PC-3 (cell line): ENCODE measurements around the gene CYP4F3. TPM values are rescaled to one million over a fixed set of nuclear protein-coding genes. Genes with fewer than 3 reads are reported as not detected.

Experiments
- ATAC-seq: fragments of 200-7000 bp; cut with Tn5 transposase; 2 replicates; pipeline ENCODE4 v1.9.1; 2020; ENCODE audit warnings: mild to moderate bottlenecking, moderate library complexity
- BruUV-seq: library from RNA; stranded (reverse); fragments of 400-500 nt; replicated peaks from 2 replicates; lab custom pipeline; 2021; lab: Mats Ljungman, UMichigan
- CTCF ChIA-PET: fragments of 300-600 bp; sonication (Branson Sonifier 250); formaldehyde crosslinking; loops from one replicate; lab custom pipeline; 2022; ENCODE audit warnings: antibody characterized with exemption; lab: Charles Lee
- POLR2A ChIA-PET: fragments of 300-600 bp; sonication (Branson Sonifier 250); formaldehyde crosslinking; loops from one replicate; lab custom pipeline; 2022; ENCODE audit warnings: antibody characterized with exemption; ENCODE audit not compliant: unreplicated experiment; lab: Charles Lee
- DNase-seq: peaks from one replicate; pipeline ENCODE4 v3.0.0-alpha.2; 2015
- H2AFZ ChIP-seq: fragments of 300-600 bp; sonication (generic); 2 replicates; pipeline ENCODE4 v1.6.0; 2016; ENCODE audit warnings: antibody characterized with exemption, low read length
- H3F3A ChIP-seq: fragments of 300-600 bp; sonication (generic); one replicate; pipeline ENCODE4 v1.6.0; 2017; ENCODE audit warnings: antibody characterized with exemption, low read length, control low read depth, mild to moderate bottlenecking; ENCODE audit not compliant: unreplicated experiment
- H3K27ac ChIP-seq: fragments of 300-600 bp; sonication (generic); 2 replicates; pipeline ENCODE4 v1.5.1; 2016; ENCODE audit warnings: mild to moderate bottlenecking, low read length
- H3K27me3 ChIP-seq: fragments of 300-600 bp; sonication (generic); 2 replicates; pipeline ENCODE4 v1.6.1; 2016; ENCODE audit warnings: low read length, mixed read lengths
- H3K36me3 ChIP-seq: fragments of 300-600 bp; sonication (generic); 2 replicates; pipeline ENCODE4 v1.6.1; 2016; ENCODE audit warnings: low read depth, mixed run types, low read length, mixed read lengths
- H3K4me1 ChIP-seq: fragments of 300-600 bp; sonication (generic); 2 replicates; pipeline ENCODE4 v1.5.1; 2016; ENCODE audit warnings: low read length; ENCODE audit not compliant: insufficient read depth
- H3K4me2 ChIP-seq: fragments of 300-600 bp; sonication (generic); 2 replicates; pipeline ENCODE4 v1.6.0; 2016; ENCODE audit warnings: low read length
- H3K4me3 ChIP-seq: fragments of 300-600 bp; sonication (generic); 2 replicates; pipeline ENCODE4 v1.5.1; 2016; ENCODE audit warnings: mild to moderate bottlenecking, low read length, mixed read lengths
- H3K79me2 ChIP-seq: fragments of 300-600 bp; sonication (generic); 2 replicates; pipeline ENCODE4 v1.6.1; 2017; ENCODE audit warnings: low read length, mixed read lengths
- H3K9ac ChIP-seq: fragments of 300-600 bp; sonication (generic); 2 replicates; pipeline ENCODE4 v1.6.0; 2016; ENCODE audit warnings: mild to moderate bottlenecking, low read length
- H3K9me2 ChIP-seq: fragments of 300-600 bp; sonication (generic); replicated peaks from 2 replicates; pipeline ENCODE4 v1.6.1; 2016; ENCODE audit warnings: mixed run types, low read length, mixed read lengths
- H3K9me3 ChIP-seq: fragments of 300-600 bp; sonication (generic); 2 replicates; pipeline ENCODE4 v1.6.1; 2016; ENCODE audit warnings: low read length, mixed read lengths
- H4K20me1 ChIP-seq: fragments of 300-600 bp; sonication (generic); 2 replicates; pipeline ENCODE4 v1.6.1; 2016; ENCODE audit warnings: low read length, mixed read lengths
- EZH2 ChIP-seq: fragments of 300-600 bp; sonication (generic); IDR thresholded peaks from one replicate; pipeline ENCODE4 v1.6.1; 2017; ENCODE audit warnings: antibody characterized with exemption, mild to moderate bottlenecking, low read length; ENCODE audit not compliant: unreplicated experiment
- EZH2phosphoT487 ChIP-seq: fragments of 300-600 bp; sonication (generic); IDR thresholded peaks from 2 replicates; pipeline ENCODE4 v1.6.1; 2018; ENCODE audit warnings: mild to moderate bottlenecking, antibody characterized with exemption, low read length, borderline replicate concordance
- intact Hi-C: fragments of 100-400 bp; cut with micrococcal nuclease; formaldehyde crosslinking; loops from 2 replicates; pipeline ENCODE4 v1.9.0; 2023
- total RNA-seq: library from RNA; depleted of rRNA; stranded (reverse); fragments of >200 nt; gene quantifications from 2 replicates; pipeline ENCODE4 v1.2.3, GENCODE V29; 2014
- TF ChIP-seq, protein P1 (sequence below): fragments of 300-600 bp; sonication (generic); conservative IDR thresholded peaks from 2 replicates; pipeline ENCODE4 v1.5.1; 2017; ENCODE audit warnings: antibody characterized with exemption, low read depth, mild to moderate bottlenecking, low read length

CYP4F3 gene
- total RNA-seq, 1 experiment from 2014 or later: not detected

- TF ChIP-seq EZH2phosphoT487 (no peak), EZH2 (no peak)
- TF ChIP-seq, protein P1, sequence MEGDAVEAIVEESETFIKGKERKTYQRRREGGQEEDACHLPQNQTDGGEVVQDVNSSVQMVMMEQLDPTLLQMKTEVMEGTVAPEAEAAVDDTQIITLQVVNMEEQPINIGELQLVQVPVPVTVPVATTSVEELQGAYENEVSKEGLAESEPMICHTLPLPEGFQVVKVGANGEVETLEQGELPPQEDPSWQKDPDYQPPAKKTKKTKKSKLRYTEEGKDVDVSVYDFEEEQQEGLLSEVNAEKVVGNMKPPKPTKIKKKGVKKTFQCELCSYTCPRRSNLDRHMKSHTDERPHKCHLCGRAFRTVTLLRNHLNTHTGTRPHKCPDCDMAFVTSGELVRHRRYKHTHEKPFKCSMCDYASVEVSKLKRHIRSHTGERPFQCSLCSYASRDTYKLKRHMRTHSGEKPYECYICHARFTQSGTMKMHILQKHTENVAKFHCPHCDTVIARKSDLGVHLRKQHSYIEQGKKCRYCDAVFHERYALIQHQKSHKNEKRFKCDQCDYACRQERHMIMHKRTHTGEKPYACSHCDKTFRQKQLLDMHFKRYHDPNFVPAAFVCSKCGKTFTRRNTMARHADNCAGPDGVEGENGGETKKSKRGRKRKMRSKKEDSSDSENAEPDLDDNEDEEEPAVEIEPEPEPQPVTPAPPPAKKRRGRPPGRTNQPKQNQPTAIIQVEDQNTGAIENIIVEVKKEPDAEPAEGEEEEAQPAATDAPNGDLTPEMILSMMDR: no peak
- Histone ChIP-seq H3K27ac (no peak overlapping the region), H3K9me2 (no peaks in the 10 kb centered on the region), H3F3A (no peaks in the 10 kb centered on the region), H3K36me3 (no peaks in the 10 kb centered on the region), H3K9me3 (no peaks in the 10 kb centered on the region), H3K4me3 (no peak overlapping the region), H3K4me1 (peaks cover 11% of the 10 kb centered on the region), H4K20me1 (no peaks in the 10 kb centered on the region), H3K79me2 (no peaks in the 10 kb centered on the region), H2AFZ (no peak overlapping the region), H3K27me3 (no peaks in the 10 kb centered on the region), H3K9ac (no peak overlapping the region), H3K4me2 (no peak overlapping the region)
- no TSS peak for BruUV-seq
- ATAC-seq: no peak
- ChIA-PET CTCF (no interaction called here), POLR2A (no interaction called here)
- intact Hi-C loops: no loop called here
- DNase-seq: no peak
Measured at GRCh38 chr19:15640904-15641597, 354 bp downstream of the CYP4F3 start.

DNA sequence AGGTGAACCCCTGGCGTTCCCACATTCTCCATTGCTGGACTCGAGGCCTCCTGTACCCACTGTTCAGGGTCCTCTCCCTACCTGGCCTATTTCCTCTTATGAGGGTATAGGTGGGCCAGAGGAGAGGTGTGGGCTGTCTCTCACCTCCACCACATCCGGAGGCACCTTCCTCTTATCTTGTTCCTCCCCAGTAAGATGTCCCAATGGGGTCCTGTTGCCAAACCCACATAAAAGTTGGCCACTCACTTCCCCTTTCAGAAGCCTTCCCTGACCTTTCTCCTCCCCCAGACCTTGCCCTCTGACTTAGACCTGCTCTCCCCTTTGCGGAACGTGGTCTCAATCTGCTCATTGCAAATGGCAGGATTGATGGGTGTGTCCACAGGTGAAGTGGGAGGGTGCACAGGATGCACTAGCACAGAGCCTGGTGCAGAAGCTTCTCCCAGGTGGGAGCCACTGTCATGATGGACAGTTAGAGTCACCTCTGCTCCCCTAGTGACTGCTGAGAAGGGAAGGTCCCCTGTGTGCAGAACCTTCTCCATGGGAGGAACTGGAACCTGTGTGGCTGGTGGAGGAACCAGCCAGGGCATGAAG lies 1.3 kb downstream of the CYP4F3 start:
- H3K27me3 ChIP-seq: no peaks in the 10 kb centered on the region
- POLR2A ChIA-PET: no interaction called here
- CTCF ChIA-PET: no interaction called here
- intact Hi-C loops: no loop called here
- no peak for DNase-seq
- H3K79me2 ChIP-seq: no peaks in the 10 kb centered on the region
- no peaks in the 10 kb centered on the region for H3K9me2 ChIP-seq
- ATAC-seq: no peak
- no peaks in the 10 kb centered on the region for H3F3A ChIP-seq
- H3K4me3 ChIP-seq: no peak overlapping the region
- no peak overlapping the region for H3K4me2 ChIP-seq
- no peak overlapping the region for H2AFZ ChIP-seq
- no peak overlapping the region for H3K27ac ChIP-seq
- TF ChIP-seq, protein P1: no peak
- no peak for TF ChIP-seq EZH2
- TF ChIP-seq EZH2phosphoT487: no peak
- no peaks in the 10 kb centered on the region for H4K20me1 ChIP-seq
- no TSS peak for BruUV-seq
- H3K9ac ChIP-seq: no peak overlapping the region
- peaks cover 11% of the 10 kb centered on the region for H3K4me1 ChIP-seq
- no peaks in the 10 kb centered on the region for H3K9me3 ChIP-seq
- no peaks in the 10 kb centered on the region for H3K36me3 ChIP-seq

- no TSS peak for BruUV-seq
- Histone ChIP-seq H3K9me2 (no peaks in the 10 kb centered on the region), H3K9ac (no peak overlapping the region), H3K79me2 (no peaks in the 10 kb centered on the region), H3K4me1 (peaks cover 11% of the 10 kb centered on the region), H3K27me3 (peaks cover 7% of the 10 kb centered on the region), H3K4me3 (no peak overlapping the region), H4K20me1 (no peaks in the 10 kb centered on the region), H3K9me3 (no peaks in the 10 kb centered on the region), H2AFZ (no peak overlapping the region), H3K4me2 (no peak overlapping the region), H3F3A (no peaks in the 10 kb centered on the region), H3K36me3 (no peaks in the 10 kb centered on the region), H3K27ac (no peak overlapping the region)
- ChIA-PET CTCF (no interaction called here), POLR2A (no interaction called here)
- ATAC-seq (no peak), DNase-seq (no peak)
- TF ChIP-seq, protein P1: no peak
- TF ChIP-seq EZH2: no peak
- no peak for TF ChIP-seq EZH2phosphoT487
- intact Hi-C loops: no loop called here
Measured at GRCh38 chr19:15642807-15643206, 2.1 kb downstream of the CYP4F3 start.
